Muscle of back (tissue), 11 donors: ENCODE data around the gene BMPER. TPM values are rescaled to one million over a fixed set of nuclear protein-coding genes. Genes with fewer than 3 reads are reported as not detected.

Experiments used
- DNase-seq, 3 donors: peaks; one replicate each; pipeline versions ENCODE4 v3.0.0 to v3.0.0-alpha.2; 2013
- polyA plus RNA-seq, 10 donors: library from polyadenylated mRNA; unstranded; fragments of 120-200 nt; gene quantifications; one replicate each; pipeline ENCODE4 v1.2.1, GENCODE V29; 2013; ENCODE audit not compliant: insufficient read length in 10 of 10

Gene BMPER
- polyA plus RNA-seq, 10 donors: 4.5 to 7.1 (median 6.3) TPM

- peak in 1 of 3 donors; percentile 62 for DNase-seq
Observed at GRCh38 chr7:34060196-34060947, 155.0 kb downstream of the BMPER start.

GRCh38 chr7:34061149-34061548 lies 155.8 kb downstream of the BMPER start:
- DNase-seq: peak in 1 of 3 donors; percentile 79

- DNase-seq: no peak
Observed at GRCh38 chr7:34062341-34062740, 157.0 kb downstream of the BMPER start.

- DNase-seq: no peak
Observed at GRCh38 chr7:34062826-34063225, 157.5 kb downstream of the BMPER start.

- peak in 2 of 3 donors; percentile 69 to 88 for DNase-seq
Observed at GRCh38 chr7:34064519-34065158, 159.3 kb downstream of the BMPER start.

GRCh38 chr7:34066411-34066810 lies 161.1 kb downstream of the BMPER start:
- no peak for DNase-seq

- peak in 1 of 3 donors; percentile 80 for DNase-seq
Observed at GRCh38 chr7:34067005-34067778, 161.9 kb downstream of the BMPER start.

GRCh38 chr7:34069676-34070075 lies 164.3 kb downstream of the BMPER start:
- DNase-seq: no peak

GRCh38 chr7:34070511-34071323 lies 165.4 kb downstream of the BMPER start:
- DNase-seq: no peak

- DNase-seq: peak in 1 of 3 donors; percentile 73
Observed at GRCh38 chr7:34073676-34074075, 168.3 kb downstream of the BMPER start.

- peak in 1 of 3 donors; percentile 72 for DNase-seq
Observed at GRCh38 chr7:34074421-34074820, 169.1 kb downstream of the BMPER start.

GRCh38 chr7:34075523-34076370 lies 170.4 kb downstream of the BMPER start:
- DNase-seq: peak in 2 of 3 donors; percentile 64 to 83

GRCh38 chr7:34077168-34077567 lies 171.8 kb downstream of the BMPER start:
- DNase-seq: no peak

- DNase-seq: no peak
Observed at GRCh38 chr7:34078864-34079263, 173.5 kb downstream of the BMPER start.

- no peak for DNase-seq
Observed at GRCh38 chr7:34080513-34080912, 175.2 kb downstream of the BMPER start.

GRCh38 chr7:34081935-34082334 lies 176.6 kb downstream of the BMPER start:
- no peak for DNase-seq

GRCh38 chr7:34083440-34083839 lies 178.1 kb downstream of the BMPER start:
- DNase-seq: no peak

- DNase-seq: no peak
Observed at GRCh38 chr7:34084651-34085050, 179.3 kb downstream of the BMPER start.

GRCh38 chr7:34086064-34086463 lies 180.7 kb downstream of the BMPER start:
- DNase-seq: no peak

GRCh38 chr7:34086981-34087380 lies 181.6 kb downstream of the BMPER start:
- DNase-seq: no peak
